ENCODE measurements around the gene CLN3. TPM values are rescaled to one million over a fixed set of nuclear protein-coding genes. Genes with fewer than 3 reads are reported as not detected.

Gene CLN3
- polyA plus RNA-seq, 1 donor from 2014 or later, result 32.2 TPM

DNA sequence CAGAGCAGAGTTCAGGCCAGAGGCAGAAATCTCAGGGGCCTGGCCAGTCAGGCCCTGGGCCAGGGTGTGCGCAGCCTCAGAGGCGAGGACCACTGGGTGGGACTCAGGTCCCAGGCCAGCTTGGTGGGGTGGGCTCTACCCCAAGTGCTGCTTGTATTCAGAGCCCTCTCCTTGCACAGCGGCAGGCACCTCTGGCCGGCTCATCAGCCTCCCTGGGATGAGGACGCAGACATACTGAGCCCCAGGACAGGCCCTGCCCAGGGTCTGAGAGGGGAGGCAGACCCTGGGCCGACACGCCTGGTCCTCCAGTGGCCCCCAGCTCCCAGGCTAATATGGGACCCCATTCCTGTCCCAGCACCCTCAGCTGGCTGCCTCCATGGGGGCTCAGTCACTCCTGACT is 22.4 kb upstream of the CLN3 start:
- TF ChIP-seq TAF1 (IDR thresholded peaks at IDR 0.05; ENCODE audit: low read depth) (no peak), EZH2 (IDR thresholded peaks at IDR 0.05; ENCODE audit: borderline replicate concordance, insufficient read depth, low read length, poor library complexity, severe bottlenecking) (no peak), MXI1 (conservative IDR thresholded peaks at IDR 0.05; ENCODE audit: poor library complexity, severe bottlenecking) (no peak), POLR2AphosphoS5 (IDR thresholded peaks at IDR 0.05) (no peak)
- no peak overlapping the region for H3K4me3 ChIP-seq (ENCODE audit: low read length)
- H3F3A ChIP-seq (ENCODE audit: insufficient read depth, low read length, poor library complexity, severe bottlenecking), result no peaks in the 10 kb centered on the region
- H3K36me3 ChIP-seq (ENCODE audit: insufficient read depth, low read length), result no peaks in the 10 kb centered on the region
- no peaks in the 10 kb centered on the region for H3K9me2 ChIP-seq (ENCODE audit: insufficient read depth, low read length)
- H2AFZ ChIP-seq (ENCODE audit: low read depth, low read length), result no peak overlapping the region
- H4K20me1 ChIP-seq (ENCODE audit: insufficient read depth), result no peaks in the 10 kb centered on the region
- H3K9ac ChIP-seq (ENCODE audit: low read length), result no peak overlapping the region
- no peaks in the 10 kb centered on the region for H3K9me3 ChIP-seq (ENCODE audit: low read length)
- no peaks in the 10 kb centered on the region for H3K27me3 ChIP-seq (ENCODE audit: insufficient read depth, low read depth, low read length)
- no peak overlapping the region for H3K4me2 ChIP-seq (ENCODE audit: low read length)
- no peak overlapping the region for H3K27ac ChIP-seq (ENCODE audit: low read length)
- H3K79me2 ChIP-seq (replicated peaks; ENCODE audit: insufficient read depth, low read length), result no peaks in the 10 kb centered on the region

DNA sequence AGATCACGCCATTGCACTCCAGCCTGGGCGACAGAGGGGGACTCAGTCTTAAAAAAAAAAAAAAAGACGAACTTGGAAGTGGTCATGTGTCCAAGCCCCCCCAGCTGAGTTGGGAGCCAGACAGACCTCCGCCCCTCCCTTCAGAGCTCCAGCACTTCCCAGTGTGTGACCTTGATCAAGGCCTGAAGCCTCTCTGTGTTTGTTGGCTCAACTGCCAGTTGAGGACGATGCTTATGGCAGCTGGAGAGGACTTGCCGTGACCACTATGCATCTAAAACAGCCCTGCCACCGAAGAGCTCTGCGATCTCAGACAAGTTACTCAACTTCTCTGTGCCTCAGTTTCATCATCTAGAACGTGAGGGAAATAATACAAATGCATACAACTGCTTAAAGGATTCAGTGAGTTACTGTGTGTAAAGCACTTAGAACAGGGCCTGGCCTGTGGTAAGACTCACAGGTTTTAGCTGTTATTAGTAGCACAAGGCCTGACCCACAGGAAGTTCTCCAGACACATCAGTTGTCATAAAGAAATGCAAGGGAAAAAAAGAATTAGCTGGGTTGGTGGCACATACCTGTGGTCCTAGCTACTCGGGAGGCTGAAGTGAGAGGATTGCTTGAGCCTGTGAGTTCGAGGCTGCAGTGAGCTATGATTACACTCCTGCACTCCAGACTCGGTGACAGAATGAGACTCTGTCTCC is 21.8 kb upstream of the CLN3 start:
- Histone ChIP-seq H2AFZ (ENCODE audit: low read depth, low read length) (no peak overlapping the region), H3K4me3 (ENCODE audit: low read length) (no peak overlapping the region), H3K27ac (ENCODE audit: low read length) (no peak overlapping the region), H3K9me3 (ENCODE audit: low read length) (no peaks in the 10 kb centered on the region), H3K27me3 (ENCODE audit: insufficient read depth, low read depth, low read length) (no peaks in the 10 kb centered on the region), H3K9me2 (ENCODE audit: insufficient read depth, low read length) (no peaks in the 10 kb centered on the region), H4K20me1 (ENCODE audit: insufficient read depth) (no peaks in the 10 kb centered on the region), H3K79me2 (replicated peaks; ENCODE audit: insufficient read depth, low read length) (no peaks in the 10 kb centered on the region), H3F3A (ENCODE audit: insufficient read depth, low read length, poor library complexity, severe bottlenecking) (no peaks in the 10 kb centered on the region), H3K36me3 (ENCODE audit: insufficient read depth, low read length) (no peaks in the 10 kb centered on the region), H3K9ac (ENCODE audit: low read length) (no peak overlapping the region), H3K4me2 (ENCODE audit: low read length) (no peak overlapping the region)
- TF ChIP-seq RAD21 (conservative IDR thresholded peaks at IDR 0.05) (no peak), SMC3 (conservative IDR thresholded peaks at IDR 0.05; ENCODE audit: poor library complexity) (no peak), MXI1 (conservative IDR thresholded peaks at IDR 0.05; ENCODE audit: poor library complexity, severe bottlenecking) (no peak), EP300 (conservative IDR thresholded peaks at IDR 0.05; ENCODE audit: poor library complexity, severe bottlenecking) (no peak), EZH2 (IDR thresholded peaks at IDR 0.05; ENCODE audit: borderline replicate concordance, insufficient read depth, low read length, poor library complexity, severe bottlenecking) (no peak), TAF1 (IDR thresholded peaks at IDR 0.05; ENCODE audit: low read depth) (no peak), POLR2AphosphoS5 (IDR thresholded peaks at IDR 0.05) (no peak)
- TF ChIP-seq, protein P1, sequence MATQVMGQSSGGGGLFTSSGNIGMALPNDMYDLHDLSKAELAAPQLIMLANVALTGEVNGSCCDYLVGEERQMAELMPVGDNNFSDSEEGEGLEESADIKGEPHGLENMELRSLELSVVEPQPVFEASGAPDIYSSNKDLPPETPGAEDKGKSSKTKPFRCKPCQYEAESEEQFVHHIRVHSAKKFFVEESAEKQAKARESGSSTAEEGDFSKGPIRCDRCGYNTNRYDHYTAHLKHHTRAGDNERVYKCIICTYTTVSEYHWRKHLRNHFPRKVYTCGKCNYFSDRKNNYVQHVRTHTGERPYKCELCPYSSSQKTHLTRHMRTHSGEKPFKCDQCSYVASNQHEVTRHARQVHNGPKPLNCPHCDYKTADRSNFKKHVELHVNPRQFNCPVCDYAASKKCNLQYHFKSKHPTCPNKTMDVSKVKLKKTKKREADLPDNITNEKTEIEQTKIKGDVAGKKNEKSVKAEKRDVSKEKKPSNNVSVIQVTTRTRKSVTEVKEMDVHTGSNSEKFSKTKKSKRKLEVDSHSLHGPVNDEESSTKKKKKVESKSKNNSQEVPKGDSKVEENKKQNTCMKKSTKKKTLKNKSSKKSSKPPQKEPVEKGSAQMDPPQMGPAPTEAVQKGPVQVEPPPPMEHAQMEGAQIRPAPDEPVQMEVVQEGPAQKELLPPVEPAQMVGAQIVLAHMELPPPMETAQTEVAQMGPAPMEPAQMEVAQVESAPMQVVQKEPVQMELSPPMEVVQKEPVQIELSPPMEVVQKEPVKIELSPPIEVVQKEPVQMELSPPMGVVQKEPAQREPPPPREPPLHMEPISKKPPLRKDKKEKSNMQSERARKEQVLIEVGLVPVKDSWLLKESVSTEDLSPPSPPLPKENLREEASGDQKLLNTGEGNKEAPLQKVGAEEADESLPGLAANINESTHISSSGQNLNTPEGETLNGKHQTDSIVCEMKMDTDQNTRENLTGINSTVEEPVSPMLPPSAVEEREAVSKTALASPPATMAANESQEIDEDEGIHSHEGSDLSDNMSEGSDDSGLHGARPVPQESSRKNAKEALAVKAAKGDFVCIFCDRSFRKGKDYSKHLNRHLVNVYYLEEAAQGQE (IDR thresholded peaks at IDR 0.05; ENCODE audit: borderline replicate concordance), result no peak
- TF ChIP-seq, protein P2, sequence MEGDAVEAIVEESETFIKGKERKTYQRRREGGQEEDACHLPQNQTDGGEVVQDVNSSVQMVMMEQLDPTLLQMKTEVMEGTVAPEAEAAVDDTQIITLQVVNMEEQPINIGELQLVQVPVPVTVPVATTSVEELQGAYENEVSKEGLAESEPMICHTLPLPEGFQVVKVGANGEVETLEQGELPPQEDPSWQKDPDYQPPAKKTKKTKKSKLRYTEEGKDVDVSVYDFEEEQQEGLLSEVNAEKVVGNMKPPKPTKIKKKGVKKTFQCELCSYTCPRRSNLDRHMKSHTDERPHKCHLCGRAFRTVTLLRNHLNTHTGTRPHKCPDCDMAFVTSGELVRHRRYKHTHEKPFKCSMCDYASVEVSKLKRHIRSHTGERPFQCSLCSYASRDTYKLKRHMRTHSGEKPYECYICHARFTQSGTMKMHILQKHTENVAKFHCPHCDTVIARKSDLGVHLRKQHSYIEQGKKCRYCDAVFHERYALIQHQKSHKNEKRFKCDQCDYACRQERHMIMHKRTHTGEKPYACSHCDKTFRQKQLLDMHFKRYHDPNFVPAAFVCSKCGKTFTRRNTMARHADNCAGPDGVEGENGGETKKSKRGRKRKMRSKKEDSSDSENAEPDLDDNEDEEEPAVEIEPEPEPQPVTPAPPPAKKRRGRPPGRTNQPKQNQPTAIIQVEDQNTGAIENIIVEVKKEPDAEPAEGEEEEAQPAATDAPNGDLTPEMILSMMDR (IDR thresholded peaks at IDR 0.05; ENCODE audit: poor library complexity, severe bottlenecking), result no peak
